Psoas muscle (tissue), 8 donors: ENCODE measurements around the gene FRMPD4. TPM values are rescaled to one million over a fixed set of nuclear protein-coding genes. Genes with fewer than 3 reads are reported as not detected.

Experiments used
- ATAC-seq, 4 donors: fragments of 200-7000 bp; cut with Tn5 transposase; one replicate each; pipeline ENCODE4 v1.9.1; 2020; ENCODE audit warnings: moderate library complexity in 3 of 4, mild to moderate bottlenecking in 2 of 4
- DNase-seq, 2 donors: peaks; one replicate each; pipeline ENCODE4 v3.0.0-alpha.2; 2020
- H3K27ac ChIP-seq: fragments of 200-600 bp; one replicate; pipeline ENCODE4 v1.8.0; 2022
- H3K27me3 ChIP-seq, 3 donors: fragments of 200-600 bp in 1 of 3; one replicate each; pipeline versions ENCODE4 v1.6.1 to v1.8.0; 2013 to 2022; ENCODE audit warnings: low read length in 2 of 3, mild to moderate bottlenecking in 2 of 3, moderate library complexity in 1 of 3; ENCODE audit not compliant: insufficient read depth in 3 of 3
- H3K36me3 ChIP-seq, 2 donors: fragments of 200-600 bp in 1 of 2; one replicate each; pipeline versions ENCODE4 v1.6.1 to v1.8.0; 2013 to 2022; ENCODE audit warnings: low read depth in 1 of 2, mild to moderate bottlenecking in 1 of 2, moderate library complexity in 1 of 2; ENCODE audit not compliant: insufficient read depth in 1 of 2
- H3K4me1 ChIP-seq: fragments of 200-600 bp; one replicate; pipeline ENCODE4 v1.8.0; 2022
- H3K4me3 ChIP-seq: fragments of 200-600 bp; one replicate; pipeline ENCODE4 v1.8.0; 2022; ENCODE audit warnings: mild to moderate bottlenecking
- H3K9me3 ChIP-seq: fragments of 200-600 bp; one replicate; pipeline ENCODE4 v1.8.0; 2022
- CTCF ChIP-seq: fragments of 200-600 bp; IDR thresholded peaks from one replicate; pipeline ENCODE4 v1.8.0; 2022; ENCODE audit warnings: antibody characterized with exemption
- WGBS, 3 donors: extraction: QIAGEN DNeasy Blood & Tissue Kit; methylation state at CpG; one replicate each; pipeline versions ENCODE4 v1.1.6 to v1.1.7; 2013; 5-methylcytosine and 5-hydroxymethylcytosine counted together
- intact Hi-C, 2 donors: fragments of 100-400 bp; cut with DNase I; formaldehyde crosslinking; loops; one replicate each; pipeline versions ENCODE4 v1.11.0 to v1.14.2; 2022
- polyA plus RNA-seq, 3 donors: library from polyadenylated mRNA; stranded (reverse); fragments of 200-250 nt; gene quantifications; one replicate each; pipeline ENCODE4 v1.2.3, GENCODE V29; 2013
- total RNA-seq, 4 donors: library from RNA; stranded (reverse); fragmentation: NEBNext Ultra II Directional in 2 of 4; extraction: Animal tissue kit (Norgen Biotek cat#: 25700) in 2 of 4; gene quantifications; one replicate each; pipeline versions ENCODE4 v1.2.1 to v1.2.4, GENCODE V29; 2021 to 2023
- donor health status: healthy with polysubstance abuse.
- donor health status: DM: no; HTN: no; CAD: no; lungs with moderate emphysema.
- donor health status: Bipolar disorder and iron deficiency.
- donor health status: healthy.
- donor health status: DM: yes; HTN: yes; CAD: no.
- donor health status: DM: no; HTN: no; CAD: no.
- donor health status: DM: no; HTN: no; CAD: no.
- donor health status: DM: yes; HTN: yes; CAD: no.

FRMPD4 gene
- total and polyA plus RNA-seq, 7 donors = 0.01 to 0.79 (median 0.06) TPM; not detected in 1

- intact Hi-C loops = no loop called here
- Histone ChIP-seq H3K4me3 (no peak overlapping the region), H3K9me3 (no peaks in the 10 kb centered on the region), H3K4me1 (no peaks in the 10 kb centered on the region), H3K36me3 (no peaks in the 10 kb centered on the region), H3K27ac (no peak overlapping the region), H3K27me3 (no peaks in the 10 kb centered on the region)
- TF ChIP-seq CTCF = no peak
- ATAC-seq (no peak), DNase-seq (no peak)
Observed at GRCh38 chrX:12327836-12328235, 189.6 kb downstream of the FRMPD4 start.

GRCh38 chrX:12329476-12329875 lies 191.2 kb downstream of the FRMPD4 start:
- DNase-seq (no peak), ATAC-seq (no peak)
- no peak overlapping the region for H3K4me3 ChIP-seq
- H3K9me3 ChIP-seq = no peaks in the 10 kb centered on the region
- no peaks in the 10 kb centered on the region for H3K27me3 ChIP-seq
- H3K27ac ChIP-seq = no peak overlapping the region
- no peaks in the 10 kb centered on the region for H3K36me3 ChIP-seq
- intact Hi-C loops = no loop called here
- no peak for TF ChIP-seq CTCF
- H3K4me1 ChIP-seq = no peaks in the 10 kb centered on the region
- WGBS, 3 donors = 56 to 74% (median 62%) methylated on average over 3 of the region's 3 CpGs

GRCh38 chrX:12330841-12331240 lies 192.6 kb downstream of the FRMPD4 start:
- Histone ChIP-seq H3K9me3 (no peaks in the 10 kb centered on the region), H3K36me3 (no peaks in the 10 kb centered on the region), H3K27me3 (no peaks in the 10 kb centered on the region), H3K4me1 (no peaks in the 10 kb centered on the region), H3K27ac (no peak overlapping the region), H3K4me3 (no peak overlapping the region)
- intact Hi-C loops = no loop called here
- DNase-seq = no peak
- 55 to 77% (median 76%) methylated on average over 3 of the region's 3 CpGs for WGBS, 3 donors
- TF ChIP-seq CTCF = no peak
- no peak for ATAC-seq

GRCh38 chrX:12332786-12333347 lies 194.6 kb downstream of the FRMPD4 start:
- Histone ChIP-seq H3K27ac (no peak overlapping the region), H3K27me3 (no peaks in the 10 kb centered on the region), H3K9me3 (no peaks in the 10 kb centered on the region), H3K4me1 (no peaks in the 10 kb centered on the region), H3K4me3 (no peak overlapping the region), H3K36me3 (no peaks in the 10 kb centered on the region)
- no peak for ATAC-seq
- TF ChIP-seq CTCF = no peak
- WGBS, 3 donors = 39 to 65% (median 55%) methylated on average over 3 of the region's 3 CpGs
- intact Hi-C loops = no loop called here
- no peak for DNase-seq

- WGBS, 3 donors = 61 to 92% (median 66%) methylated on average over 2 of the region's 2 CpGs
- Histone ChIP-seq H3K36me3 (no peaks in the 10 kb centered on the region), H3K27ac (no peak overlapping the region), H3K9me3 (no peaks in the 10 kb centered on the region), H3K4me3 (no peak overlapping the region), H3K4me1 (no peaks in the 10 kb centered on the region), H3K27me3 (peaks cover 0 to 5% (median 0%) of the 10 kb centered on the region in 3 donors)
- no peak for DNase-seq
- ATAC-seq = no peak
- intact Hi-C loops = no loop called here
- no peak for TF ChIP-seq CTCF
Observed at GRCh38 chrX:12339921-12340320, 201.6 kb downstream of the FRMPD4 start.
